UCSD-AML1 (cell line): ENCODE results near the gene LIAS.
"Not testable (repeated sequence)": the region's sequence is repeated elsewhere in the genome, so short reads cannot be mapped to it uniquely, and the experiment has no call there.

Experiments used
- DNase-seq: peaks from one replicate; lab custom pipeline; 2025; ENCODE audit not compliant: unreplicated experiment; lab: John Stamatoyannopoulos, UW

Gene LIAS

GRCh38 chr4:39497909-39498726 lies 39.3 kb downstream of the LIAS start:
- DNase-seq, result no peak

- DNase-seq, result no peak
Measured at GRCh38 chr4:39498727-39499020, 39.8 kb downstream of the LIAS start.

GRCh38 chr4:39502019-39502663 lies 43.3 kb downstream of the LIAS start:
- DNase-seq, result no peak

GRCh38 chr4:39502664-39503035 lies 43.8 kb downstream of the LIAS start:
- DNase-seq, result not testable (repeated sequence)

- no peak for DNase-seq
Measured at GRCh38 chr4:39504538-39504937, 45.7 kb downstream of the LIAS start.

- no peak for DNase-seq
Measured at GRCh38 chr4:39505581-39505980, 46.7 kb downstream of the LIAS start.

- DNase-seq, result no peak
Measured at GRCh38 chr4:39510348-39510929, 51.6 kb downstream of the LIAS start.

- DNase-seq, result not testable (repeated sequence)
Measured at GRCh38 chr4:39514266-39514665, 55.4 kb downstream of the LIAS start.

- DNase-seq, result no peak
Measured at GRCh38 chr4:39514888-39515401, 56.1 kb downstream of the LIAS start.

- DNase-seq, result not testable (repeated sequence)
Measured at GRCh38 chr4:39515669-39516401, 57.0 kb downstream of the LIAS start.

- no peak for DNase-seq
Measured at GRCh38 chr4:39516407-39516966, 57.6 kb downstream of the LIAS start.

- DNase-seq, result no peak
Measured at GRCh38 chr4:39518484-39518883, 59.6 kb downstream of the LIAS start.

- no peak for DNase-seq
Measured at GRCh38 chr4:39521253-39521919, 62.5 kb downstream of the LIAS start.

GRCh38 chr4:39522068-39522467 lies 63.2 kb downstream of the LIAS start:
- DNase-seq, result no peak

GRCh38 chr4:39524161-39524957 lies 65.5 kb downstream of the LIAS start:
- DNase-seq, result no peak

- no peak for DNase-seq
Measured at GRCh38 chr4:39525822-39526690, 67.2 kb downstream of the LIAS start.

GRCh38 chr4:39526765-39527295 lies 68.0 kb downstream of the LIAS start:
- DNase-seq, result no peak

- DNase-seq, result peak; percentile 95
Measured at GRCh38 chr4:39527296-39528060, 68.6 kb downstream of the LIAS start, which contains the start of gene UGDH. Gene UGDH (minus strand): TSS chr4:39527439. CDS start chr4:39521512, 5,927 bp downstream.
